ENCODE results near the gene PARD6A. TPM values are rescaled to one million over a fixed set of nuclear protein-coding genes. Genes with fewer than 3 reads are reported as not detected.

Gene PARD6A
- total RNA-seq (2012; rRNA removed), result 0.44 and 0.51 TPM in 2 replicates

GRCh38 chr16:67660564-67661028, at the start of gene PARD6A:
Gene PARD6A (plus strand): TSS chr16:67660960. CDS start chr16:67661039, 79 bp downstream.
- Histone ChIP-seq H3K4me3 (ENCODE audit: low read length) (peak within 1 kb of the TSS; percentile 95), H3K4me1 (ENCODE audit: control insufficient read depth, insufficient read depth, low read length) (peaks cover 9% of the 10 kb centered on the region), H3K36me3 (ENCODE audit: insufficient read depth, low read length) (peaks cover 10% of the 10 kb centered on the region), H3K4me2 (ENCODE audit: low read length) (peak within 1 kb of the TSS; percentile 100), H3K27me3 (ENCODE audit: control insufficient read depth, insufficient read depth, low read length) (no peaks in the 10 kb centered on the region), H3K9ac (ENCODE audit: low read depth, low read length) (peak within 1 kb of the TSS; percentile 94), H3K9me3 (replicated peaks; ENCODE audit: low read length) (no peaks in the 10 kb centered on the region)

- Histone ChIP-seq H3K27me3 (ENCODE audit: control insufficient read depth, insufficient read depth, low read length) (no peaks in the 10 kb centered on the region), H3K9ac (ENCODE audit: low read depth, low read length) (no peak overlapping the region), H3K4me2 (ENCODE audit: low read length) (no peak overlapping the region), H3K4me1 (ENCODE audit: control insufficient read depth, insufficient read depth, low read length) (no peaks in the 10 kb centered on the region), H3K4me3 (ENCODE audit: low read length) (no peak overlapping the region), H3K9me3 (replicated peaks; ENCODE audit: low read length) (no peaks in the 10 kb centered on the region), H3K36me3 (ENCODE audit: insufficient read depth, low read length) (peaks cover 33% of the 10 kb centered on the region)
Observed at GRCh38 chr16:67613808-67614207, 47.0 kb upstream of the PARD6A start.

GRCh38 chr16:67628216-67628615, 32.5 kb upstream of the PARD6A start:
- Histone ChIP-seq H3K27me3 (ENCODE audit: control insufficient read depth, insufficient read depth, low read length) (no peaks in the 10 kb centered on the region), H3K9me3 (replicated peaks; ENCODE audit: low read length) (no peaks in the 10 kb centered on the region), H3K4me1 (ENCODE audit: control insufficient read depth, insufficient read depth, low read length) (no peaks in the 10 kb centered on the region), H3K36me3 (ENCODE audit: insufficient read depth, low read length) (peaks cover 49% of the 10 kb centered on the region), H3K4me3 (ENCODE audit: low read length) (no peak overlapping the region), H3K4me2 (ENCODE audit: low read length) (no peak overlapping the region), H3K9ac (ENCODE audit: low read depth, low read length) (no peak overlapping the region)

DNA sequence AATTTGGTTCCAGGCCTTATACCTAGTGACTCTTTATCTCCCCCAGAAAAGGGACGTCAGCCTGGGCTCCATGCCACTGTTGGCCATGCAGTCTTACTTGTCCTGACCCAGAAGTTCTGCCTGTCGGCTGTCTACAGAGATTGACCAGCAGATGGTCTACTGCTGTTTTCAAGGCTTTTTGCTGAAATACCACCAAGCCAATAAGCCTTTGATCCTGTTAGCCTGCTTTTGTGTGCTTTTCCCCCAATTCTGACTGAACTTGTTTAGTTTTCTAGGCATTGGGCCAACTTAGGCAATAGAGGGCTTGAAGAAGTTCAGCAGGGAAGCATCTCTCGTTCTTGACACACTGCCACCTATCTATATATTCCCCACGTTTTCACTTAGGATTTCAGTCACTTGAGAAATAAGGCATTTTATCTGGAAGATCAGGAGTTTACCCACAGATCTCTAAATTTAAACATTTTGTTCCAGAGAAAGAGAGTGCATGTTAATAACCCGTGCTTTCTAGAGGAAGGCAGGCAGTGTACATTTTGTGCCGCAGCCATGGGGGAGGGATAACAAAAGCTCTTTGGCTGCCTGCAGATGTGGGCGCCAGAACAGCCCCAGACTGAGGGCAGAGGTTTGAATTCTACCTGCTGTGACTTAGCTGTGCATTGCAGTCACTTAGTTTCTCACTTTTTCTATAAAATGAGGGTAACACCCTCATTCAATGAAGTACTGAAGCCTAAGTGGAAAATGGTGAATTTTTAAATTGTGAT, 28.2 kb upstream of the PARD6A start:
- H3K9me3 ChIP-seq (replicated peaks; ENCODE audit: low read length), result no peaks in the 10 kb centered on the region
- H3K27me3 ChIP-seq (ENCODE audit: control insufficient read depth, insufficient read depth, low read length), result no peaks in the 10 kb centered on the region
- no peaks in the 10 kb centered on the region for H3K4me1 ChIP-seq (ENCODE audit: control insufficient read depth, insufficient read depth, low read length)
- no peak overlapping the region for H3K9ac ChIP-seq (ENCODE audit: low read depth, low read length)
- no peak overlapping the region for H3K4me2 ChIP-seq (ENCODE audit: low read length)
- no peak overlapping the region for H3K4me3 ChIP-seq (ENCODE audit: low read length)
- peaks cover 41% of the 10 kb centered on the region for H3K36me3 ChIP-seq (ENCODE audit: insufficient read depth, low read length)

- no peak overlapping the region for H3K4me2 ChIP-seq (ENCODE audit: low read length)
- H3K9ac ChIP-seq (ENCODE audit: low read depth, low read length), result no peak overlapping the region
- no peaks in the 10 kb centered on the region for H3K27me3 ChIP-seq (ENCODE audit: control insufficient read depth, insufficient read depth, low read length)
- H3K36me3 ChIP-seq (ENCODE audit: insufficient read depth, low read length), result peaks cover 37% of the 10 kb centered on the region
- no peaks in the 10 kb centered on the region for H3K9me3 ChIP-seq (replicated peaks; ENCODE audit: low read length)
- no peak overlapping the region for H3K4me3 ChIP-seq (ENCODE audit: low read length)
- no peaks in the 10 kb centered on the region for H3K4me1 ChIP-seq (ENCODE audit: control insufficient read depth, insufficient read depth, low read length)
Observed at GRCh38 chr16:67636713-67637112, 24.0 kb upstream of the PARD6A start.

DNA sequence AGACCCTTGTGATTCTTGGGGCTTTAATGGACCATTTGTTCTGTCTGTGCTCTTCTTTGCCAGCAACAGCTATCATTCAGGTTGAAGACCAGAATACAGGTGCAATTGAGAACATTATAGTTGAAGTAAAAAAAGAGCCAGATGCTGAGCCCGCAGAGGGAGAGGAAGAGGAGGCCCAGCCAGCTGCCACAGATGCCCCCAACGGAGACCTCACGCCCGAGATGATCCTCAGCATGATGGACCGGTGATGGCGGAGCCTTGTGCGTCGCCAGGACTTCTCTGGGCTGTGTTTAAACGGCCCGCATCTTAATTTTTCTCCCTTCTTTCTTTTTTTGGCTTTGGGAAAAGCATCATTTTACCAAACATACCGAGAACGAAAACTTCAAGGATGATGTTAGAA, 23.1 kb upstream of the PARD6A start:
- Histone ChIP-seq H3K9me3 (replicated peaks; ENCODE audit: low read length) (no peaks in the 10 kb centered on the region), H3K36me3 (ENCODE audit: insufficient read depth, low read length) (peaks cover 31% of the 10 kb centered on the region), H3K9ac (ENCODE audit: low read depth, low read length) (no peak overlapping the region), H3K4me1 (ENCODE audit: control insufficient read depth, insufficient read depth, low read length) (no peaks in the 10 kb centered on the region), H3K4me3 (ENCODE audit: low read length) (no peak overlapping the region), H3K27me3 (ENCODE audit: control insufficient read depth, insufficient read depth, low read length) (no peaks in the 10 kb centered on the region), H3K4me2 (ENCODE audit: low read length) (no peak overlapping the region)

DNA sequence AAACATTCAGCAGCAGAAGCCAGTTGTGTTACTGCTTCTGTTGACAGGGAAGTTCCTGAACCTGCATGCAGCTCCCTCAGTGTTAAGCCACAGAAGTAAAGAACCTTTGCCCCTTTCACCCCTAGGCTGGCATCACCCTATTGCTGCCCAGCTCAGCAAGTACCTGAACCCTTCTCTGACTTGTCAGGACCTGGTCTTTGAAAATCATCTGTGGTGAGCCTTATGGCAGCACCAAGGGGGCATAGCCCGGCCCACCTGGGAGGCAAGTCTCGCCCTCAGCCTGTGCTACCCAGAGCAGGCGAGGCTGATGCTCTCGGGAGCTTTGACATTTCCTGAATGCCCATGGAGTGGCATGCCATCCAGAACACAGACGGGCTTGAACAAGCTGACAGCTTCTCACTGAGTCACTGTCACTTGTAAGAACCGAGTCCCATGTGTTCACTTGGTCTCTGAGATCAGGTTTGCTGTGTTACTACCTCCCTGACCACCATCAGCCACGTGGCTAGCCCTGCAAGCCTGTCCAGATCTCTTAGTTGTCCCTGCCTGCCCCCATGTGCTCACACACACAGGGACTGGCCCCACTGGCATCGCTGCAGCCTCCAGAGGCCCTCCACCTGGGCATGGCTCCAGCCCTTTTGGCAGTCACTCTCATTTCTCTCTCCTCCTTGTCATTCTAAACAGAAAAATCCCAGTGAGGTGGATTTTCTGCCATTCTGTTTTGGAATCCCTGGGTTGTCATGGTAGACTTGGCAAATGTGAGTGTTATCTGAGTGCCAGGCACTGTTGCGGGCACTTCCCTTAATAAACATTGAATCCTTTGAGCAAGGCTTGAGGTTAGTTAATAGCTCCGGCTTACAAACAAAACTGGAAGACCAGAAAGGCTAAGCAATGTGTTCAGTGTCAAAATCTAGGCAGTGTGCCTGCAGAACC, 18.7 kb upstream of the PARD6A start:
- Histone ChIP-seq H3K9ac (ENCODE audit: low read depth, low read length) (no peak overlapping the region), H3K4me2 (ENCODE audit: low read length) (no peak overlapping the region), H3K36me3 (ENCODE audit: insufficient read depth, low read length) (peaks cover 21% of the 10 kb centered on the region), H3K4me3 (ENCODE audit: low read length) (no peak overlapping the region), H3K4me1 (ENCODE audit: control insufficient read depth, insufficient read depth, low read length) (no peaks in the 10 kb centered on the region), H3K9me3 (replicated peaks; ENCODE audit: low read length) (no peaks in the 10 kb centered on the region), H3K27me3 (ENCODE audit: control insufficient read depth, insufficient read depth, low read length) (peaks cover 20% of the 10 kb centered on the region)

GRCh38 chr16:67644038-67644437, 16.7 kb upstream of the PARD6A start:
- H3K9me3 ChIP-seq (replicated peaks; ENCODE audit: low read length), result no peaks in the 10 kb centered on the region
- no peak overlapping the region for H3K4me3 ChIP-seq (ENCODE audit: low read length)
- H3K27me3 ChIP-seq (ENCODE audit: control insufficient read depth, insufficient read depth, low read length), result peaks cover 39% of the 10 kb centered on the region
- peaks cover 7% of the 10 kb centered on the region for H3K36me3 ChIP-seq (ENCODE audit: insufficient read depth, low read length)
- no peak overlapping the region for H3K4me2 ChIP-seq (ENCODE audit: low read length)
- H3K9ac ChIP-seq (ENCODE audit: low read depth, low read length), result no peak overlapping the region
- H3K4me1 ChIP-seq (ENCODE audit: control insufficient read depth, insufficient read depth, low read length), result no peaks in the 10 kb centered on the region

DNA sequence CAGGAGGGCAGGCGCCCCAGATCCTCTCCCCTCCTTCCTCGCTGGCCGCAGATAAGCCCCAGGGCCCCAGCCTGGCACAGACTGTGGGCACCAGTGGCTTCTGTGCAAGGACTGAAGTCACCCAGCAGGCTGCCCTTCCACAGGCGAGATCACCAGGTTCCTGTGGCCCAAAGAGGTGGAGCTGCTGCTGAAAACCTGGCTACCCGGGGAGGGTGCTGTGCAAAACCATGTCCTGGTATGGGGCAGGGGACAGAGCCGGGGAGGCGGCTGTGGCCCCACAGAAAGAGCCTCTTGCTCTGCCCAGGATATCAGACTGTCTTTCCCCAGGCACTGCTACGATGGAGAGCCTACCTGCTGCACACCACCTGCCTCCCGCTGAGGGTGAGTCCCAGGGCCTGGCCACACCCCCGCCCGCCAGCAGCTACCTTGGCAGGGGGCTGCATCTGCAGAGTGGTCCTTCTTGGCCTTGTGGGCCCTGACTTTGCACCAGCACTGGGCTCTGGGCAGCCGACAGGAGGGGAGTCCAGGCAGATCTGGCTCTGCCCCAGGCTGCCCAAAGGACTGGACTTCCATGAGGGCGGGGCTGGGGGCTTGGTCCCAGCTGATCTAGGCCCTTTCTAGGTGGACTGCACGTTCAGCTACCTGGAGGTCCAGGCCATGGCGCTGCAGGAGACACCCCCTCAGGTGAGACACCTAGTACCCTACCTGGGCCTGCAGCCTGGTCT, 15.2 kb upstream of the PARD6A start:
- no peaks in the 10 kb centered on the region for H3K9me3 ChIP-seq (replicated peaks; ENCODE audit: low read length)
- peaks cover 54% of the 10 kb centered on the region for H3K27me3 ChIP-seq (ENCODE audit: control insufficient read depth, insufficient read depth, low read length)
- no peaks in the 10 kb centered on the region for H3K36me3 ChIP-seq (ENCODE audit: insufficient read depth, low read length)
- H3K4me3 ChIP-seq (ENCODE audit: low read length), result no peak overlapping the region
- no peak overlapping the region for H3K9ac ChIP-seq (ENCODE audit: low read depth, low read length)
- H3K4me2 ChIP-seq (ENCODE audit: low read length), result no peak overlapping the region
- H3K4me1 ChIP-seq (ENCODE audit: control insufficient read depth, insufficient read depth, low read length), result peaks cover 7% of the 10 kb centered on the region

GRCh38 chr16:67647111-67647651, 13.6 kb upstream of the PARD6A start:
- peaks cover 70% of the 10 kb centered on the region for H3K27me3 ChIP-seq (ENCODE audit: control insufficient read depth, insufficient read depth, low read length)

GRCh38 chr16:67647681-67648080, 13.1 kb upstream of the PARD6A start:
- Histone ChIP-seq H3K9me3 (replicated peaks; ENCODE audit: low read length) (no peaks in the 10 kb centered on the region), H3K27me3 (ENCODE audit: control insufficient read depth, insufficient read depth, low read length) (peaks cover 74% of the 10 kb centered on the region), H3K4me1 (ENCODE audit: control insufficient read depth, insufficient read depth, low read length) (peaks cover 7% of the 10 kb centered on the region), H3K4me3 (ENCODE audit: low read length) (no peak overlapping the region), H3K4me2 (ENCODE audit: low read length) (no peak overlapping the region), H3K9ac (ENCODE audit: low read depth, low read length) (no peak overlapping the region), H3K36me3 (ENCODE audit: insufficient read depth, low read length) (no peaks in the 10 kb centered on the region)

More at GRCh38 chr16:67647111-67647651, 13.6 kb upstream of the PARD6A start:
- Histone ChIP-seq H3K4me2 (ENCODE audit: low read length) (no peak overlapping the region), H3K4me1 (ENCODE audit: control insufficient read depth, insufficient read depth, low read length) (peaks cover 7% of the 10 kb centered on the region), H3K36me3 (ENCODE audit: insufficient read depth, low read length) (no peaks in the 10 kb centered on the region), H3K4me3 (ENCODE audit: low read length) (no peak overlapping the region), H3K9ac (ENCODE audit: low read depth, low read length) (no peak overlapping the region), H3K9me3 (replicated peaks; ENCODE audit: low read length) (no peaks in the 10 kb centered on the region)
